OCI-LY7 (cell line): ENCODE measurements around the gene RASGRP2.

Experiments used
- CTCF ChIP-seq: fragments of 200-600 bp; sonication (generic); conservative IDR thresholded peaks from 2 replicates; pipeline ENCODE4 v1.5.1; 2014; ENCODE audit warnings: mild to moderate bottlenecking, antibody characterized with exemption, low read length, moderate library complexity, mixed read lengths
- EZH2phosphoT487 ChIP-seq: fragments of 200-600 bp; sonication (generic); IDR thresholded peaks from 2 replicates; pipeline ENCODE4 v1.6.1; 2018; ENCODE audit warnings: low read depth, borderline replicate concordance, mild to moderate bottlenecking, mixed run types, antibody characterized with exemption, low read length, moderate library complexity, mixed read lengths

GRCh38 chr11:64751580-64751979 lies 7.6 kb upstream of the RASGRP2 start:
- TF ChIP-seq EZH2phosphoT487 (no peak), CTCF (no peak)
